Aorta (tissue), 5 donors: Measurements from ENCODE around the gene TENM4. TPM values are rescaled to one million over a fixed set of nuclear protein-coding genes. Genes with fewer than 3 reads are reported as not detected.
"Not testable (repeated sequence)": the region's sequence is repeated elsewhere in the genome, so short reads cannot be mapped to it uniquely, and the experiment has no call there.

Experiments used
- ATAC-seq: fragments of 200-7000 bp; cut with Tn5 transposase; one replicate; pipeline ENCODE4 v1.9.1; 2022; ENCODE audit warnings: moderate library complexity; ENCODE audit not compliant: low FRiP score
- DNase-seq, 2 donors: peaks; one replicate each; pipeline ENCODE4 v3.0.0-alpha.2; 2020
- H3K27ac ChIP-seq, 2 donors: one replicate each; pipeline ENCODE4 v1.5.1; 2013; ENCODE audit warnings: low read length in 2 of 2, mild to moderate bottlenecking in 2 of 2, moderate library complexity in 2 of 2, control low read depth in 1 of 2, inconsistent platforms in 1 of 2, low read depth in 1 of 2
- H3K27me3 ChIP-seq, 2 donors: one replicate each; pipeline ENCODE4 v1.6.1; 2013; ENCODE audit warnings: control low read depth in 1 of 2, low read length in 1 of 2, mild to moderate bottlenecking in 1 of 2, moderate library complexity in 1 of 2; ENCODE audit not compliant: insufficient read depth in 2 of 2, control insufficient read depth in 1 of 2
- H3K36me3 ChIP-seq, 2 donors: one replicate each; pipeline ENCODE4 v1.6.1; 2013; ENCODE audit warnings: control low read depth in 1 of 2, low read length in 1 of 2, mild to moderate bottlenecking in 1 of 2; ENCODE audit not compliant: insufficient read depth in 2 of 2, control insufficient read depth in 1 of 2
- H3K4me1 ChIP-seq, 2 donors: one replicate each; pipeline ENCODE4 v1.6.1; 2013; ENCODE audit warnings: low read length in 2 of 2, control low read depth in 1 of 2, mild to moderate bottlenecking in 1 of 2, moderate library complexity in 1 of 2; ENCODE audit not compliant: insufficient read depth in 2 of 2, control insufficient read depth in 1 of 2
- H3K4me3 ChIP-seq, 2 donors: one replicate each; pipeline ENCODE4 v1.5.1; 2013; ENCODE audit warnings: low read length in 2 of 2, control low read depth in 1 of 2, mild to moderate bottlenecking in 1 of 2
- H3K9me3 ChIP-seq: one replicate; pipeline ENCODE4 v1.6.1; 2013; ENCODE audit warnings: mild to moderate bottlenecking, low read length; ENCODE audit not compliant: control insufficient read depth
- WGBS, 2 donors: extraction: QIAGEN DNeasy Blood & Tissue Kit; methylation state at CpG; one replicate each; pipeline ENCODE4 v1.1.7; 2013; 5-methylcytosine and 5-hydroxymethylcytosine counted together
- intact Hi-C, 2 donors: fragments of 100-400 bp; cut with DNase I; formaldehyde crosslinking; loops; one replicate each; pipeline versions ENCODE4 v1.14.2 to v1.15.0; 2022
- polyA plus RNA-seq, 2 donors: library from polyadenylated mRNA; stranded (reverse); fragments of 200-250 nt; gene quantifications; one replicate each; pipeline ENCODE4 v1.2.3, GENCODE V29; 2013
- total RNA-seq, 2 donors: library from RNA; stranded (reverse); fragmentation: NEBNext Ultra II Directional; extraction: Animal tissue kit (Norgen Biotek cat#: 25700); gene quantifications; one replicate each; pipeline ENCODE4 v1.2.1, GENCODE V29; 2021
- donor health status: healthy with polysubstance abuse.
- donor health status: Bipolar disorder and iron deficiency.
- donor health status: DM: no; HTN: no; CAD: no.
- donor health status: DM: no; HTN: no; CAD: no.
- donor health status: DM: yes; HTN: yes; CAD: no.

Gene TENM4
- total and polyA plus RNA-seq, 4 donors = 0.20 to 9.1 (median 2.5) TPM

DNA sequence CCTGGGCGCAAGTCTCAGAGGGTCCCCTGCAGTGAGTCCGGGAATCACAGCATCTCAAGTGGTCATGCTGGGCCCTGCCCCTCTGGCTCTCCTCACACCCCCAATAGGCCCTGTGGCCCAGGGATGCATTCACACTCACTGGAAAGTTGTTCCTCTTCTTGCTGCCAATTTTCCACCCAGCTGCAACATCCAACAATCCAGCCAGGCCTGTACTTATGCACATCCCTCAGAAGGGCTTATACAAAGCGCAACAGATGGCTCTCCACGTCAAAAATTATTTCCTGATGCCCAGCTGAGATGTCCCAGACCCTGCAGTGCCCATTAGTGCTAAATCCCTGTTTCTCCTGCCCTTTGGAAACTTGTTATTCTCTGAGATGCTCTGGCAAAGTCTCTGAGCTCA is 458.4 kb downstream of the TENM4 start:
- no peak for DNase-seq
- ATAC-seq = no peak
- Histone ChIP-seq H3K4me3 (no peak overlapping the region), H3K27me3 (no peaks in the 10 kb centered on the region), H3K36me3 (no peaks in the 10 kb centered on the region), H3K4me1 (no peaks in the 10 kb centered on the region), H3K27ac (no peak overlapping the region), H3K9me3 (no peaks in the 10 kb centered on the region)
- 77 to 91% methylated on average over 4 of the region's 4 CpGs for WGBS, 2 donors
- intact Hi-C loops = no loop called here

GRCh38 chr11:78981153-78981552 is 459.7 kb downstream of the TENM4 start:
- Histone ChIP-seq H3K4me3 (no peak overlapping the region), H3K27me3 (no peaks in the 10 kb centered on the region), H3K36me3 (no peaks in the 10 kb centered on the region), H3K9me3 (no peaks in the 10 kb centered on the region), H3K4me1 (no peaks in the 10 kb centered on the region), H3K27ac (no peak overlapping the region)
- no peak for DNase-seq
- ATAC-seq = no peak
- intact Hi-C loops = no loop called here
- WGBS, 2 donors = 83 to 87% methylated on average over 3 of the region's 3 CpGs

- Histone ChIP-seq H3K27ac (no peak overlapping the region), H3K27me3 (no peaks in the 10 kb centered on the region), H3K9me3 (no peaks in the 10 kb centered on the region), H3K36me3 (no peaks in the 10 kb centered on the region), H3K4me1 (no peaks in the 10 kb centered on the region), H3K4me3 (no peak overlapping the region)
- intact Hi-C loops = no loop called here
- whole genome bisulfite sequencing, 2 donors = 28 to 40% methylated on average over 2 of the region's 2 CpGs
- DNase-seq (no peak), ATAC-seq (no peak)
Observed at GRCh38 chr11:78978831-78979230, 462.0 kb downstream of the TENM4 start.

DNA sequence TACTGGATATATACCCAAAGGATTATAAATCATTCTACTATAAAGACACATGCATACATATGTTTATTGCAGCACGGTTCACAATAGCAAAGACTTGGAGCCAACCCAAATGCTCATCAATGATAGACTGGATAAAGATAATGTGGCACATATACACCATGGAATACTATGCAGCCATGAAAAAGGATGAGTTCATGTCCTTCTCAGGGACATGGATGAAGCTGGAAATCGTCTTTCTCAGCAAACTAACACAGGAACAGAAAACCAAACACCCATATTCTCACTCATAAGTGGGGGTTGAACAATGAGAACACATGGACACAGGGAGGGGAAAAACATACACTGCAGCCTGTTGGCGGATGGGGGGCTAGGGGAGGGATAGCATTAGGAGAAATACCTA is 463.0 kb downstream of the TENM4 start:
- 86 to 95% methylated on average over 3 of the region's 3 CpGs for WGBS, 2 donors
- intact Hi-C loops, H3K4me1 ChIP-seq, H3K4me3 ChIP-seq, H3K9me3 ChIP-seq, H3K27me3 ChIP-seq, DNase-seq, H3K36me3 ChIP-seq, ATAC-seq, H3K27ac ChIP-seq: not testable (repeated sequence)

GRCh38 chr11:78977009-78977408 is 463.8 kb downstream of the TENM4 start:
- WGBS, 2 donors = 87 to 90% methylated on average over 3 of the region's 3 CpGs
- intact Hi-C loops = no loop called here
- no peaks in the 10 kb centered on the region for H3K27me3 ChIP-seq
- no peak overlapping the region for H3K27ac ChIP-seq
- ATAC-seq (no peak), DNase-seq (no peak)
- H3K4me1 ChIP-seq = no peaks in the 10 kb centered on the region
- H3K36me3 ChIP-seq = no peaks in the 10 kb centered on the region
- no peak overlapping the region for H3K4me3 ChIP-seq
- H3K9me3 ChIP-seq = no peaks in the 10 kb centered on the region

DNA sequence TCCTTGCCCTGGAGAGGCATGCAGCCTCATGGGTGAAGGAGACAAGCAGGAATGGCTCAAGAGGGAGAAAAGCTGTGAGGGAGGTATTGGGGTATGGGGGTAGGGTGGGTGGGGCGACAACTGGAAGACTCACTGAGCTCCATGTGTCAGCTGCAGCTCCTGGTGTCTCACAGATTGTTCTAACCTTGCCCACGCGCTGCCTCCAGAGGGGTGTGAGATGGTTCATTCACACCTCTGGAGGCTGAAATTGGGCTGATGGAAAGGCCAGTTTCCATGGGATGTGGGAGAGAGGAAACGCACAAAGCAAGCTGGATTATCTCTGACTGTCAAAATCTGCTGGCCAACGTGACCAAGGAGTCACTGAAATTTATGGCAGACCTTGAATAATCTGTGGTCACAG is 465.7 kb downstream of the TENM4 start:
- intact Hi-C loops = no loop called here
- Histone ChIP-seq H3K27me3 (no peaks in the 10 kb centered on the region), H3K4me3 (no peak overlapping the region), H3K27ac (no peak overlapping the region), H3K36me3 (no peaks in the 10 kb centered on the region), H3K4me1 (no peaks in the 10 kb centered on the region), H3K9me3 (no peaks in the 10 kb centered on the region)
- DNase-seq (no peak), ATAC-seq (no peak)
- 71 to 78% methylated on average over 5 of the region's 5 CpGs for WGBS, 2 donors

GRCh38 chr11:78973876-78974275 is 467.0 kb downstream of the TENM4 start:
- DNase-seq (no peak), ATAC-seq (no peak)
- Histone ChIP-seq H3K4me1 (no peaks in the 10 kb centered on the region), H3K36me3 (no peaks in the 10 kb centered on the region), H3K27me3 (no peaks in the 10 kb centered on the region), H3K4me3 (no peak overlapping the region), H3K9me3 (no peaks in the 10 kb centered on the region), H3K27ac (no peak overlapping the region)
- intact Hi-C loops = no loop called here
- 56 to 68% methylated on average over 1 of the region's 1 CpG for WGBS, 2 donors

GRCh38 chr11:78972590-78972989 is 468.2 kb downstream of the TENM4 start:
- no peaks in the 10 kb centered on the region for H3K36me3 ChIP-seq
- ATAC-seq (no peak), DNase-seq (no peak)
- H3K4me1 ChIP-seq = no peaks in the 10 kb centered on the region
- no peak overlapping the region for H3K4me3 ChIP-seq
- intact Hi-C loops = no loop called here
- H3K27me3 ChIP-seq = no peaks in the 10 kb centered on the region
- no peaks in the 10 kb centered on the region for H3K9me3 ChIP-seq
- H3K27ac ChIP-seq = no peak overlapping the region

DNA sequence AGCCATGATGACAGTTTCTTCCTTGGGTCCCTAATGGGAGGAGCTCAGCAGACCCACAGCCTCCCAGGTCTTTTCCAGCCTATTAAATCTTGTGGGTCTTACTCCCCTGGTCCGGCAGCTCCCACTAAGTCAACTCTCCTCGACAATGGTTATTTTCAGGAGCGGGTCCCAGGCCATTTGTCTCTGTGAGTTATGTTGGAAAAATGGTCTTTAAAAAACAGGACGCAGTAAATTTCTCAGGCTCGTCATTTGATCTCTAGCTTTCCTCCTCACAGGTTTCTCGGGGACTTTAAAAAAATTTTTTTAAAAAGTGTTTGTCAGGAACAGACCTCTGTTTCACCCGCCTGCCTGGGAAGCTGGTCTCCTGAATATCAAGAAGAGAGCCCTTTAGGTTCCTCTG is 468.7 kb downstream of the TENM4 start:
- Histone ChIP-seq H3K4me1 (no peaks in the 10 kb centered on the region), H3K27ac (no peak overlapping the region), H3K4me3 (no peak overlapping the region), H3K36me3 (no peaks in the 10 kb centered on the region), H3K27me3 (no peaks in the 10 kb centered on the region), H3K9me3 (no peaks in the 10 kb centered on the region)
- DNase-seq = no peak
- intact Hi-C loops = no loop called here
- 51 to 66% methylated on average over 7 of the region's 7 CpGs for WGBS, 2 donors
- no peak for ATAC-seq
